Ishikawa (cell line): ENCODE results near the gene TANGO6.

ENCODE experiments used
- CEBPB ChIP-seq: IDR thresholded peaks from 2 replicates; pipeline ENCODE4 v1.6.1; 2012
- CREB1 ChIP-seq: IDR thresholded peaks from 2 replicates; pipeline ENCODE4 v1.6.1; 2012; ENCODE audit warnings: low read depth
- EGR1 ChIP-seq: IDR thresholded peaks from 2 replicates; pipeline ENCODE4 v1.6.1; 2012
- EP300 ChIP-seq: IDR thresholded peaks from 2 replicates; pipeline ENCODE4 v1.6.1; 2012; ENCODE audit warnings: borderline replicate concordance
- FOXM1 ChIP-seq: IDR thresholded peaks from 2 replicates; pipeline ENCODE4 v1.6.1; 2012; ENCODE audit warnings: low read depth, borderline replicate concordance
- MAX ChIP-seq: IDR thresholded peaks from 2 replicates; pipeline ENCODE4 v1.6.1; 2012
- NFIC ChIP-seq: IDR thresholded peaks from 2 replicates; pipeline ENCODE4 v1.6.1; 2012
- RAD21 ChIP-seq: IDR thresholded peaks from 2 replicates; pipeline ENCODE4 v1.6.1; 2012; ENCODE audit warnings: low read depth
- REST ChIP-seq: IDR thresholded peaks from 2 replicates; pipeline ENCODE4 v1.6.1; 2012; ENCODE audit warnings: low read depth, mild to moderate bottlenecking
- TAF1 ChIP-seq: IDR thresholded peaks from 2 replicates; pipeline ENCODE4 v1.6.1; 2012; ENCODE audit warnings: low read depth, mild to moderate bottlenecking
- TCF12 ChIP-seq: IDR thresholded peaks from 2 replicates; pipeline ENCODE4 v1.6.1; 2012; ENCODE audit warnings: low read depth
- TEAD4 ChIP-seq: IDR thresholded peaks from 2 replicates; pipeline ENCODE4 v1.6.1; 2012
- USF1 ChIP-seq: IDR thresholded peaks from 2 replicates; pipeline ENCODE4 v1.6.1; 2012
- YY1 ChIP-seq: IDR thresholded peaks from 2 replicates; pipeline ENCODE4 v1.6.1; 2012; ENCODE audit warnings: low read depth
- ZBTB7A ChIP-seq: IDR thresholded peaks from 2 replicates; pipeline ENCODE4 v1.6.1; 2012; ENCODE audit warnings: low read depth

TANGO6 gene

GRCh38 chr16:69126221-69126620 is 282.9 kb downstream of the TANGO6 start:
- TF ChIP-seq ZBTB7A = no peak
- no peak for TF ChIP-seq USF1
- TF ChIP-seq TAF1 = no peak
- TF ChIP-seq CEBPB = no peak
- TF ChIP-seq EGR1 = no peak
- no peak for TF ChIP-seq MAX
- TF ChIP-seq TEAD4 = no peak
- TF ChIP-seq REST = no peak
- no peak for TF ChIP-seq TCF12
- TF ChIP-seq EP300 = no peak
- TF ChIP-seq CREB1 = no peak
- TF ChIP-seq FOXM1 = no peak
- no peak for TF ChIP-seq YY1

- TF ChIP-seq RAD21 = no peak
- TF ChIP-seq TEAD4 = no peak
- TF ChIP-seq REST = no peak
- TF ChIP-seq EP300 = no peak
- no peak for TF ChIP-seq CREB1
- TF ChIP-seq NFIC = no peak
- no peak for TF ChIP-seq ZBTB7A
These were observed 284.7 kb downstream of the TANGO6 start for GRCh38 chr16:69127966-69128510.

GRCh38 chr16:69130461-69130860 is 287.1 kb downstream of the TANGO6 start:
- TF ChIP-seq CREB1 (no peak), YY1 (no peak), USF1 (no peak), EP300 (no peak), RAD21 (no peak), TEAD4 (no peak), MAX (no peak), ZBTB7A (no peak), FOXM1 (no peak), CEBPB (no peak), NFIC (no peak)

- TF ChIP-seq TAF1 (no peak), TEAD4 (no peak), REST (no peak), CEBPB (no peak), TCF12 (no peak), EP300 (no peak), CREB1 (no peak), FOXM1 (no peak), RAD21 (no peak), MAX (no peak), USF1 (no peak), YY1 (no peak; the same call in 1 of the 2 replicates), EGR1 (no peak), ZBTB7A (no peak), NFIC (no peak)
These were observed 288.0 kb downstream of the TANGO6 start for GRCh38 chr16:69131167-69131838.
